Neural crest cell (in vitro differentiated cells): Measurements from ENCODE around the gene NUB1. TPM values are rescaled to one million over a fixed set of nuclear protein-coding genes. Genes with fewer than 3 reads are reported as not detected.

Experiments
- DNase-seq: peaks from one replicate; pipeline ENCODE4 v3.0.0; 2021; ENCODE audit warnings: low read depth, mixed read lengths, low spot score
- H3K27ac Mint-ChIP-seq: one replicate; pipeline ENCODE4 v1.8.0; 2021; ENCODE audit warnings: mild to moderate bottlenecking, mixed read lengths; ENCODE audit not compliant: unreplicated experiment
- H3K27me3 Mint-ChIP-seq: 2 replicates; pipeline ENCODE4 v1.8.0; 2021; ENCODE audit warnings: low read depth, mild to moderate bottlenecking, mixed read lengths
- H3K36me3 Mint-ChIP-seq: 2 replicates; pipeline ENCODE4 v1.8.0; 2021; ENCODE audit warnings: low read depth, mild to moderate bottlenecking, mixed read lengths
- H3K4me1 Mint-ChIP-seq: 2 replicates; pipeline ENCODE4 v1.8.0; 2021; ENCODE audit warnings: mixed read lengths
- H3K4me3 Mint-ChIP-seq: one replicate; pipeline ENCODE4 v1.8.0; 2021; ENCODE audit warnings: mild to moderate bottlenecking, mixed read lengths
- H3K9me3 Mint-ChIP-seq: 2 replicates; pipeline ENCODE4 v1.8.0; 2021; ENCODE audit warnings: mixed read lengths
- total RNA-seq: library from RNA; stranded (reverse); gene quantifications from 2 replicates; pipeline ENCODE4 v1.2.1, GENCODE V29; 2021
- TF ChIP-seq, protein P1 (sequence below): fragments of 200-600 bp; sonication (generic); conservative IDR thresholded peaks from 2 replicates; pipeline ENCODE4 v1.5.0; 2021; ENCODE audit warnings: antibody characterized with exemption, mild to moderate bottlenecking

NUB1 gene
- total RNA-seq, 1 donor from 2014 or later = 32.6 TPM

DNA sequence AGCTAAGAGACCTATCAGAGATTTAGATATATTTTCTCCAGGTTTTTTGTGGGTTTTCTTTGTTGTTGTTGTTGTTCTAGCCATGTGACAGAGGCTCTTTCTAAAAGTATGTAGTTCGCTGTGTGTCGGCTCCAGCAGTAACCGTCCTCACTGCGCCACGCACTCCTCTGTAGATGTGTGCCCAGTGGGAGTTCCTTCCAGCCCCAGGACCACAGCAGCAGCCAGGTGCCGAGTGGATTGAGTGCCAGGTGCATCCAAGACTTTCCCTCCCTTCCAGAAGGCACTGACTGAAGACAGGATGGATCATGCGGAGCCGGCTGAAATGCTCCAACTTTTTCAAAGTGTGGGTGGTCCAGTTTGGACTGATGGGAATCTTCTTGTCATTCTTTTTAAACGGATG lies 36.4 kb downstream of the NUB1 start:
- Mint-ChIP-seq H3K36me3 (peaks cover 4% of the 10 kb centered on the region), H3K4me1 (peaks cover 5% of the 10 kb centered on the region), H3K27ac (no peak overlapping the region), H3K4me3 (no peak overlapping the region), H3K27me3 (peaks cover 33% of the 10 kb centered on the region), H3K9me3 (no peaks in the 10 kb centered on the region)
- TF ChIP-seq, protein P1, sequence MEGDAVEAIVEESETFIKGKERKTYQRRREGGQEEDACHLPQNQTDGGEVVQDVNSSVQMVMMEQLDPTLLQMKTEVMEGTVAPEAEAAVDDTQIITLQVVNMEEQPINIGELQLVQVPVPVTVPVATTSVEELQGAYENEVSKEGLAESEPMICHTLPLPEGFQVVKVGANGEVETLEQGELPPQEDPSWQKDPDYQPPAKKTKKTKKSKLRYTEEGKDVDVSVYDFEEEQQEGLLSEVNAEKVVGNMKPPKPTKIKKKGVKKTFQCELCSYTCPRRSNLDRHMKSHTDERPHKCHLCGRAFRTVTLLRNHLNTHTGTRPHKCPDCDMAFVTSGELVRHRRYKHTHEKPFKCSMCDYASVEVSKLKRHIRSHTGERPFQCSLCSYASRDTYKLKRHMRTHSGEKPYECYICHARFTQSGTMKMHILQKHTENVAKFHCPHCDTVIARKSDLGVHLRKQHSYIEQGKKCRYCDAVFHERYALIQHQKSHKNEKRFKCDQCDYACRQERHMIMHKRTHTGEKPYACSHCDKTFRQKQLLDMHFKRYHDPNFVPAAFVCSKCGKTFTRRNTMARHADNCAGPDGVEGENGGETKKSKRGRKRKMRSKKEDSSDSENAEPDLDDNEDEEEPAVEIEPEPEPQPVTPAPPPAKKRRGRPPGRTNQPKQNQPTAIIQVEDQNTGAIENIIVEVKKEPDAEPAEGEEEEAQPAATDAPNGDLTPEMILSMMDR = no peak
- no peak for DNase-seq

DNA sequence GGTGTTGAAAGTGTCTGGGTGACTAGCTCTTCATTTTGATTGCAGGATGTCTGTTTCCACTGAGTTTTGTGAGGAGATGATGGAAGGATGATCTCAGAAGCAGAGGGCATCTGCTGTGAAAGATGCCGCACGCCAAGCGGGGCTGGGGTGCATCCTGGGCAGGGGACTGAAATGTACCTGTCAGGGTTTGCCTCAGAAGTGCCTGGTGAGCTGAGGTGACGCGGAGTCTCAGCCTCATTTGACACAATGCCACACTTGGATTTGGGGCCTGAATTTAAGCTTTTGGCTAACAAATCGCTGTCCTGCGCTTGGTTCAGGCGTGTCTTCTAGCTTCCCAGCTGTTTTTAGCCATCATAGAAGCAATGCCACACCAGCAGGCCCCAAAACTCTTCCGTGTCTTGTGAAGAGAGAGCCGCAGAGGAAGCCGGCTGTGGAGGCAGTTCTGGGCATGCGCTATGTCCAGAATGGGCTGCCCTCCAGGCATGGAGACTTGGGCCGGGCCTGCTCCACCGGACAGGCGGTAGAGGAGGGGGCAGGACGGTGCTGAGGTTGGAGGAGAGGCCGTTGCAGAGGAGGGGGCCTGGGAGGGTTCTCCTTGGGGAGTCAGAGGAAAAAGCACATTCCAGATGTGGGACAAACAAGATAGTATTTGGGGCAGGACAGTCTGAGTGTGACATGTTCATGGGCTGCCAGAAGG lies 37.0 kb downstream of the NUB1 start:
- DNase-seq = no peak
- Mint-ChIP-seq H3K27ac (no peak overlapping the region), H3K9me3 (no peaks in the 10 kb centered on the region), H3K4me3 (no peak overlapping the region), H3K4me1 (peaks cover 5% of the 10 kb centered on the region), H3K36me3 (peaks cover 4% of the 10 kb centered on the region), H3K27me3 (peaks cover 38% of the 10 kb centered on the region)
- TF ChIP-seq, protein P1 = no peak

DNA sequence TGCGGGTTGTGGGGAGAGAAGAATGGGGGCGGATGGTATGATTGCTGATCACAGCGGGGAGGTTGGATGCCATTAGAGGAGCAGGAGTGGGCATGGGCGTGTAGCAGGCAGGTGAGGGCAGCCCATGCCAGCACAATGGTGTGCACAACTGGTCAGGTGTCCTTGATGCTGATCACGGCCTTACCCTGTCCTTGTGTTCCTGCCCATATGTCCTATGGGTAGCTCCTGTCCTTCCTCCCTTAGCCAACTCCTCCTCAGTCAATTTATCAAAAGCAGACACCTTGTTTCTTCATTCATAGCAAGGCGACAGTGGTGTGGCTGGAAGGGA lies 37.5 kb downstream of the NUB1 start:
- Mint-ChIP-seq H3K27ac (no peak overlapping the region), H3K36me3 (peaks cover 4% of the 10 kb centered on the region), H3K4me3 (no peak overlapping the region), H3K27me3 (peaks cover 43% of the 10 kb centered on the region), H3K4me1 (peaks cover 5% of the 10 kb centered on the region), H3K9me3 (no peaks in the 10 kb centered on the region)
- TF ChIP-seq, protein P1 = no peak
- DNase-seq = no peak

DNA sequence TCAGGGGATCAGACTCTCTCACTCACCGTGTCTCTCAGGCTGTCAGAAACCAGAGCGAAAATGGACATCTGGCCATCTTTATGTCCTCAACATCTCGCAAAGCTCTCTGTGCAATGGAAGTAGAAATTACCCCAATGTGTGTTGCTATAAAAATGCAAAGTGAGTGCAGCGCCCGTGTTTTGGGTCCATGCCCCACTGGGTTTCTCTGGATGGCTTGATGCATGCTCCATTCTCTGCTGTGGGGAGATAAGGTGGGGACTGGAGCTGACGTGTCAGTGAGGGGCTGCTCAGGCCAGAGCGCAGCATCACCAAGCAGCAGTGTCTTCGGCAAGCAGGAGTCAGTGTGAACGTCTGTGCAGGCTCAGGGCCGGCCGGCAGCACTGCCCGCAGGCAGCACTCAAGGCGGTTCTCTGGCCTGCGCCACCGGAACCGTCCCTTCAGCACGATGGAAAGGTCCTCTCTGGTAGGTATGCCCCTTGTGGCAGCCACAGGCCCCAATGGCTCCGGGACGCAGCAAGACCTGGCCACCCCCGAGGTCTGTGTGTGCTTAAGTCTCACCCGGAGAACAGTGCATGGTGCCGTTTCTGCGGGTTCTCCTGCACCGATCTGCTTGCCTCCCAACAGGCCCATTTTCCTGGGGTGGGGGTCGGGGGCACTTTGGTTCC lies 38.1 kb downstream of the NUB1 start:
- Mint-ChIP-seq H3K27ac (no peak overlapping the region), H3K4me3 (no peak overlapping the region), H3K9me3 (no peaks in the 10 kb centered on the region), H3K36me3 (peaks cover 4% of the 10 kb centered on the region), H3K4me1 (peaks cover 5% of the 10 kb centered on the region), H3K27me3 (peaks cover 46% of the 10 kb centered on the region)
- TF ChIP-seq, protein P1 = no peak
- DNase-seq = no peak

DNA sequence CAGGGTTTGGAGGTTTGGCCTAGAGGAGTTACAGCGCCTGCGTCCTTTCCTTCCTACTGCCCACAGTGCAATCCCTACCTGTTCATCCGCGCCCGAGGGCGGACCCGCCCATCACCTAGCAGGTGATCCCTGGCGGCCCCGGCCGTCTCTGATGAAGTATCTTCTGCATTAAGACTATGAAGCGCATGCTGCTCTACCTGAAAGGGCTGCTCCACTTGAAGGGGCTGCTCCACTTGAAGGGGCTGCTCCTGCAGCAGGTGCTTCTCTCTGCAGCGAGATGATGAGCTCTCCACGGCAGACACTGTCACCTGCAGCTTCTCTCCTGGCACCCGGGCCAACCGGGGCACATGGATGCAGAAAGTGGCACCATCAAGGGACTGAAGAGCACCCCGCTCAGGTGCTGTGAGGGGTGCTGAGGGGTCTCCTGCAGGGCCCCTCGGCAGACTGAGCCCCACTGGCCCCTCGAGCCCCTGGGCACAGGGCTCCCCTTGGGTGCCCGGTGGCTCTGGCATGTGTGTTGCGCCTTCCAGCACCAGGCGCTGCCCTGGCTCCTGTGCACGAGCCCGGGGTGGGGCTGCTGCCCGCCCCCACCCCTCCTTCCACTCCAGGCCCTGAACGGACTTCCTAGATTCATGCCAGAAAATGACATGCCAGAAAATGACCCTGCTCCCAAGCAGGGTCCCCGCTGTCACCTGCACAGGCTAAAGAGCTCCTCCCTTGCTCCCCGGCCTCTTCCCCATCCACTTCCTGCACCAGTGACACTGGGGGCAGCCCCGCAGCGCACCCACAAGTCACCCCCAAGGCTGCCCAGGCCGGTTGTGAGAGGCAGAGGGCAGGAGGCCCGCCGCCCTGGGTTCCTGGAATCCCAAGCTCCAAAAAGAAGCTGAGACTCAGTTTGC lies 38.8 kb downstream of the NUB1 start:
- Mint-ChIP-seq H3K9me3 (no peaks in the 10 kb centered on the region), H3K27ac (no peak overlapping the region)

More for the DNA sequence above, 38.8 kb downstream of the NUB1 start:
- peaks cover 4% of the 10 kb centered on the region for H3K36me3 Mint-ChIP-seq
- H3K27me3 Mint-ChIP-seq = peaks cover 46% of the 10 kb centered on the region
- TF ChIP-seq, protein P1 = no peak
- no peak for DNase-seq
- peaks cover 5% of the 10 kb centered on the region for H3K4me1 Mint-ChIP-seq
- H3K4me3 Mint-ChIP-seq = no peak overlapping the region
